ENCODE measurements around the gene DNMT3L. TPM values are rescaled to one million over a fixed set of nuclear protein-coding genes. Genes with fewer than 3 reads are reported as not detected.

The DNMT3L gene
- total RNA-seq (not detected), polyA plus RNA-seq (not detected)

- H3K9me3 Mint-ChIP-seq = no peaks in the 10 kb centered on the region
- Histone ChIP-seq H3K27me3 (ENCODE audit: insufficient read depth, low read length) (no peaks in the 10 kb centered on the region), H3K4me1 (ENCODE audit: insufficient read depth, low read length) (no peaks in the 10 kb centered on the region), H3K4me3 (ENCODE audit: low read length in 2 of 2) (no peak within 1 kb of the TSS), H3K9me3 (ENCODE audit: control insufficient read depth in 1 of 2, low read length in 2 of 2) (no peaks in the 10 kb centered on the region), H3K36me3 (ENCODE audit: insufficient read depth, low read length) (no peaks in the 10 kb centered on the region), H3K27ac (ENCODE audit: low read depth, low read length) (no peak within 1 kb of the TSS)
- DNase-seq = no peak
- no peak within 1 kb of the TSS for H3K4me3 Mint-ChIP-seq
- POLR2A ChIA-PET (ENCODE audit: partially characterized antibody) = no interaction called here
- no peaks in the 10 kb centered on the region for H3K4me1 Mint-ChIP-seq
- intact Hi-C loops (cut with micrococcal nuclease) = no loop called here
- CTCF ChIA-PET (ENCODE audit: partially characterized antibody) = interaction anchor here (0.8 kb wide), 1 partner anchor 37 kb away, joined by 3 read pairs; no protein-coding TSS in a partner anchor
- peak within 1 kb of the TSS in 1 of 7 donors; percentile 46 for H3K27ac Mint-ChIP-seq
- H3K36me3 Mint-ChIP-seq = no peaks in the 10 kb centered on the region
- no peaks in the 10 kb centered on the region for H3K27me3 Mint-ChIP-seq
Measured at GRCh38 chr21:44261675-44262295, at the start of gene DNMT3L. DNMT3L (minus strand) TSS chr21:44261897; CDS start chr21:44261259, 638 bp downstream.

DNA sequence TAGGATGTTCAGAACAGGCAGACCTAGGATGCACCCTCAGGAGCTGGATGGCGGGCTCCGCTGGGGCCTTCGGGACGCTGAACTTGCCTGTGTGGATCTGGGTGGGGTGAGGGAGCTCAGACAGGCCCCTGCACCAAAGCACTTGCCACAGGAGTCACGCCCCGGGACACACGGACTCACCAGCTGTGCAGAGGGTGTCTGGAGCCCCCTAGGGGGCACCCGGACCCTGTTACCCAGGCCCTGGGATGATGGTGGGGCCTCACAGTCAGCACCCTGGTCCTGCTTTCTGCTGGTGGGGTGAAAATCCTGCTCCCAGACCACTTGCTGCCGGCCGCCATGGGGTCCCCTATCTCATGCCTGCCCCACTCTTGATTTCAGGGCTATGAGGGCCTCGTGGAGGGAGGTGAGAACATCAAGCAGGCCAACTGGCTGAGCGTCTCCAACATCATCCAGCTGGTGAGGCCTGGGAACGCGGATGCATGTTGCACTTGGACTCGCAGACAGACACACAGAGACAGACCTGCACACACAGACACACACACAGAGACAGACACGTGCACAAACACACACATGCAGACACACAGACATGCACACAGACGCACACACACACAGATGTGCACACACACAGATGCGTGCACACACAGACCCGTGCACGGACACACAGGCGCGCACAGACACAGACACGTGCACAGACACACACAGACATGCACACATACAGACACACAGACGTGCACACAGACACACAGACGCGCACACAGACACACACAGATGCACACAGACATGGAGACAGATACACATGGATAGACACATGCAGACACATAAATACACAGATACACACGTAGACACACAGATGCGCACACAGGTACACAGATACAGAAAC is 49.2 kb upstream of the DNMT3L start:
- DNase-seq = no peak
- Mint-ChIP-seq H3K4me1 (peaks cover 8 to 15% (median 10%) of the 10 kb centered on the region in 4 donors), H3K9me3 (no peaks in the 10 kb centered on the region), H3K27ac (peak overlapping the region in 5 of 7 donors; percentile 5 to 66 (median 23)), H3K36me3 (peaks cover 14 to 32% of the 10 kb centered on the region in 2 donors), H3K27me3 (no peaks in the 10 kb centered on the region), H3K4me3 (no peak overlapping the region)
- no peaks in the 10 kb centered on the region for H3K4me1 ChIP-seq (ENCODE audit: insufficient read depth, low read length)
- H3K27ac ChIP-seq (ENCODE audit: low read depth, low read length) = no peak overlapping the region
- H3K9me3 ChIP-seq (ENCODE audit: control insufficient read depth in 1 of 2, low read length in 2 of 2) = no peaks in the 10 kb centered on the region
- no peak overlapping the region for H3K4me3 ChIP-seq (ENCODE audit: low read length in 2 of 2)
- ChIA-PET POLR2A (ENCODE audit: partially characterized antibody) (no interaction called here), CTCF (ENCODE audit: partially characterized antibody) (no interaction called here)
- H3K36me3 ChIP-seq (ENCODE audit: insufficient read depth, low read length) = peaks cover 43% of the 10 kb centered on the region
- intact Hi-C loops (cut with micrococcal nuclease) = no loop called here
- H3K27me3 ChIP-seq (ENCODE audit: insufficient read depth, low read length) = no peaks in the 10 kb centered on the region

DNA sequence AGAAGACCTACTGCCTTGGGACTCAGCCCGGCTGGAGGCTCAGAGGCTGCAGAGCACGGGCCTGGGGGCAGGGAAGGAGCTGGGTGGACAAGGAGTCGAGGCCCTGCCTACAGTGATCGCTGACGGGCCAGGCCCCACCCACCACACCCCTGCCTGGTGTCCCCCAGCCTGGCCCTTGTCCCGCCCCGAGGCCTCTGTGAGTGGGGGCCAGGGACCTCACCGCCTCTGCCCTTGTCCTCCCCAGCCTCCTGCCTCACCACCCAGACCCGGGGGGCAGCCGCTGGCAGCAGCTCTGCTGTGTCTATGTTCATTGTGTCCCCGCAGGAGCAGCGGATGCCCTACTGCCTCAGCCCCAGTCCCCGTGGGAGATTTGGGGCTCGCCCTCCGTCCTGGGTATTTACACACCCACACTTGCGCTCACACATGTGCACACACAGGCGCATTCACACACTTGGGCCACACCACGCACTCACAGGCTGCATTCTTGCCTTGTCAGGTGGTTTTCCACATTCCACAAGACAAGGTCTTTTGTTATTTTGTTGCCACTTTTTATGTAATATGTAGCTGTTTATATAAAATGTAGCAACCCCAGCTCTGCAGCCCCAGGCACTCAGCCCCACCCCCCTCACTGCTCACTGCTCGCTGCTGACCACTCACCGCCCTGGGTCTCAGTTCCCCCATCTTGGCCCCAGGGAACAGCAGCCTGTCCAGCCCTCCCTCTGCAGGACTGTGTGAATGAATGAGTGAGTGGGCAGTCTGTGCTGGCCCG is 45.4 kb upstream of the DNMT3L start:
- H3K36me3 ChIP-seq (ENCODE audit: insufficient read depth, low read length) = peaks cover 25% of the 10 kb centered on the region
- intact Hi-C loops (cut with micrococcal nuclease) = no loop called here
- Mint-ChIP-seq H3K9me3 (no peaks in the 10 kb centered on the region), H3K27me3 (no peaks in the 10 kb centered on the region), H3K4me3 (peak overlapping the region in 1 of 8 donors; percentile 59), H3K27ac (peak overlapping the region in 5 of 7 donors; percentile 8 to 60 (median 36)), H3K36me3 (peaks cover 11 to 39% of the 10 kb centered on the region in 2 donors), H3K4me1 (peaks cover 21 to 46% (median 30%) of the 10 kb centered on the region in 4 donors)
- POLR2A ChIA-PET (ENCODE audit: partially characterized antibody) = no interaction called here
- no peak for DNase-seq
- no peak overlapping the region for H3K4me3 ChIP-seq (ENCODE audit: low read length in 2 of 2)
- H3K4me1 ChIP-seq (ENCODE audit: insufficient read depth, low read length) = peaks cover 30% of the 10 kb centered on the region
- no peaks in the 10 kb centered on the region for H3K9me3 ChIP-seq (ENCODE audit: control insufficient read depth in 1 of 2, low read length in 2 of 2)
- CTCF ChIA-PET (ENCODE audit: partially characterized antibody) = interaction anchor here (1.3 kb wide), 1 partner anchor 9 kb away, joined by 4 read pairs; no protein-coding TSS in a partner anchor
- H3K27ac ChIP-seq (ENCODE audit: low read depth, low read length) = no peak overlapping the region
- H3K27me3 ChIP-seq (ENCODE audit: insufficient read depth, low read length) = no peaks in the 10 kb centered on the region

GRCh38 chr21:44305691-44306090 is 44.0 kb upstream of the DNMT3L start:
- peaks cover 4 to 27% of the 10 kb centered on the region in 2 donors for H3K36me3 Mint-ChIP-seq
- Histone ChIP-seq H3K36me3 (ENCODE audit: insufficient read depth, low read length) (peaks cover 10% of the 10 kb centered on the region), H3K4me3 (ENCODE audit: low read length in 2 of 2) (no peak overlapping the region), H3K27me3 (ENCODE audit: insufficient read depth, low read length) (no peaks in the 10 kb centered on the region), H3K9me3 (ENCODE audit: control insufficient read depth in 1 of 2, low read length in 2 of 2) (no peaks in the 10 kb centered on the region), H3K27ac (ENCODE audit: low read depth, low read length) (no peak overlapping the region), H3K4me1 (ENCODE audit: insufficient read depth, low read length) (peaks cover 45% of the 10 kb centered on the region)
- H3K27me3 Mint-ChIP-seq = no peaks in the 10 kb centered on the region
- POLR2A ChIA-PET (ENCODE audit: partially characterized antibody) = no interaction called here
- H3K4me1 Mint-ChIP-seq = peaks cover 18 to 56% (median 38%) of the 10 kb centered on the region in 4 donors
- H3K4me3 Mint-ChIP-seq = no peak overlapping the region
- CTCF ChIA-PET (ENCODE audit: partially characterized antibody) = interaction anchor here (0.6 kb wide), 1 partner anchor 222 kb away, joined by 3 read pairs; no protein-coding TSS in a partner anchor
- DNase-seq = no peak
- intact Hi-C loops (cut with micrococcal nuclease) = no loop called here
- H3K27ac Mint-ChIP-seq = no peak overlapping the region
- H3K9me3 Mint-ChIP-seq = no peaks in the 10 kb centered on the region

DNA sequence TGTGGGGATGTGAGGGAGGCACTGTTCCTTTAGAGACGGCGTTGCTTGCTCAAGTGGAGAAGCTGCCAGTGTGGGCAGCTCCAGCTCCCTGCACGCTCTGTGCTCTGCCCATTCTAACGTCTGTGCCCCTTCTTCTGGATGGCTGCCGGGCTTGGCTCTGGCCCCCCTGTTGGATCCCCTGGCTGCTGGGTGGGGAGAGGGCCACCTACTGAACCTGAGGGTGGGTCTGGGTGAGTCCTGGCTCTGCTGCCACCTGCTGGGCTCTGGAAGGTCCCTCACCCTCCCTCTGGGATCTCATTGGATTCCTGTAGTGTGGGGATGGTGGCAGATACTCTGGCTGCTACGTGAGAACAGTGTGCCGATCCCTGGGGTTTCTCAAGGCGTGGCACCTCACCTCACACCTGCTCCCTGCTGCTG is 43.2 kb upstream of the DNMT3L start:
- no peaks in the 10 kb centered on the region for H3K27me3 ChIP-seq (ENCODE audit: insufficient read depth, low read length)
- H3K27ac Mint-ChIP-seq = peak overlapping the region; percentile 53 to 90 (median 75)
- ChIA-PET POLR2A (ENCODE audit: partially characterized antibody) (interaction anchor here (0.9 kb wide), 1 partner anchor 34 kb away, joined by 4 read pairs; no protein-coding TSS in a partner anchor), CTCF (ENCODE audit: partially characterized antibody) (interaction anchor here (0.6 kb wide), 1 partner anchor 221 kb away, joined by 3 read pairs; no protein-coding TSS in a partner anchor)
- no peaks in the 10 kb centered on the region for H3K27me3 Mint-ChIP-seq
- H3K9me3 ChIP-seq (ENCODE audit: control insufficient read depth in 1 of 2, low read length in 2 of 2) = no peaks in the 10 kb centered on the region
- peaks cover 18 to 57% (median 39%) of the 10 kb centered on the region in 4 donors for H3K4me1 Mint-ChIP-seq
- intact Hi-C loops (cut with micrococcal nuclease) = no loop called here
- H3K4me1 ChIP-seq (ENCODE audit: insufficient read depth, low read length) = peaks cover 46% of the 10 kb centered on the region
- no peak overlapping the region for H3K27ac ChIP-seq (ENCODE audit: low read depth, low read length)
- H3K4me3 ChIP-seq (ENCODE audit: low read length in 2 of 2) = no peak overlapping the region
- DNase-seq = peak in 4 of 5 donors; percentile 38 to 43 (median 41)
- H3K9me3 Mint-ChIP-seq = no peaks in the 10 kb centered on the region
- peaks cover 4 to 27% of the 10 kb centered on the region in 2 donors for H3K36me3 Mint-ChIP-seq
- H3K4me3 Mint-ChIP-seq = peak overlapping the region in 5 of 8 donors; percentile 21 to 71 (median 48)
- H3K36me3 ChIP-seq (ENCODE audit: insufficient read depth, low read length) = peaks cover 7% of the 10 kb centered on the region

DNA sequence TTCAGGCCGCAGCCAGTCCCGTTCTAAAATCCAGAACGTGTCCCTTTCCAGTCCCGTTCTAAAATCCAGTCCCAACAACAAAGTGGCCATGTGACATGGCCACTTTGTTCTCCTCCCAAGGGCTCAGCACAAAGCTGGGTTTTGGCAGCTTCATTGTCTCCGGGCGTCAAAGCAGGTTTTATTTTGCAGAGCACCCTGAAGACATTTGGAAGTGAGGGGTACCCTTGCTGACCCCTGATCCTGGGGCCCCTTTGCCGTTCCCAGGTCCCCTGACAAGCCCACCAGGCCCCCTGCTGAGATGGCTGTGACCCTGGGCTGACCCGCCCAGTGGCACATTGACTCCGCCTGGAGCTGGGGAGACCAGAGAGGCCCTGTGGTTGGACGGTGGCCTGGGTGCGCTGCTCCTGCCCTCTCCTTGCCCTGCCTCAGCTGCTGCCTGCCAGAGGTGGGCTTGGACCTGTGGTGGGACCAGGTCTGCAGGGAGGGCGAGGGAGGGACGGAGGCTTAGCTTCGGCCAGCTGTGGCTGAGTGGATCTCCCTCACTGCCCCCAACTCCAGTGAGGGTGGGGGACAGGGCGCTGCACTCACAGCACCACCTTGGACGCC is 42.4 kb upstream of the DNMT3L start:
- no peak for DNase-seq
- no peaks in the 10 kb centered on the region for H3K9me3 ChIP-seq (ENCODE audit: control insufficient read depth in 1 of 2, low read length in 2 of 2)
- H3K27ac Mint-ChIP-seq = peak overlapping the region in 5 of 7 donors; percentile 12 to 74 (median 53)
- no peak overlapping the region for H3K27ac ChIP-seq (ENCODE audit: low read depth, low read length)
- ChIA-PET CTCF (ENCODE audit: partially characterized antibody) (no interaction called here), POLR2A (ENCODE audit: partially characterized antibody) (interaction anchor here (0.9 to 1.4 kb wide), 4 partner anchors 10 to 280 kb away, joined by 3 to 4 read pairs (median 3); no protein-coding TSS in a partner anchor)
- peaks cover 20 to 61% (median 43%) of the 10 kb centered on the region in 4 donors for H3K4me1 Mint-ChIP-seq
- no peaks in the 10 kb centered on the region for H3K9me3 Mint-ChIP-seq
- H3K36me3 Mint-ChIP-seq = peaks cover 4 to 29% of the 10 kb centered on the region in 2 donors
- no peaks in the 10 kb centered on the region for H3K27me3 Mint-ChIP-seq
- H3K4me3 ChIP-seq (ENCODE audit: low read length in 2 of 2) = no peak overlapping the region
- intact Hi-C loops (cut with micrococcal nuclease) = no loop called here
- H3K36me3 ChIP-seq (ENCODE audit: insufficient read depth, low read length) = peaks cover 7% of the 10 kb centered on the region
- peak overlapping the region in 2 of 8 donors; percentile 85 to 89 for H3K4me3 Mint-ChIP-seq
- peaks cover 51% of the 10 kb centered on the region for H3K4me1 ChIP-seq (ENCODE audit: insufficient read depth, low read length)
- no peaks in the 10 kb centered on the region for H3K27me3 ChIP-seq (ENCODE audit: insufficient read depth, low read length)

Data from CD4-positive, alpha-beta memory T cell (primary cell).